GM23248 (cell line): ENCODE measurements around the gene C9orf50.

Experiments
- EZH2 ChIP-seq: fragments of 200-600 bp; sonication (generic); IDR thresholded peaks from 2 replicates; pipeline ENCODE4 v1.6.1; 2018; ENCODE audit warnings: antibody characterized with exemption, mild to moderate bottlenecking; ENCODE audit not compliant: insufficient read depth, poor library complexity, severe bottlenecking
- EZH2phosphoT487 ChIP-seq: fragments of 200-600 bp; sonication (generic); IDR thresholded peaks from 2 replicates; pipeline ENCODE4 v1.6.1; 2018; ENCODE audit warnings: antibody characterized with exemption, moderate library complexity, mild to moderate bottlenecking, low read depth; ENCODE audit not compliant: insufficient read depth

GRCh38 chr9:129595311-129595741 is 25.6 kb downstream of the C9orf50 start:
- TF ChIP-seq EZH2phosphoT487: no peak
- no peak for TF ChIP-seq EZH2
